Adipocyte (in vitro differentiated cells): ENCODE data around the gene HMCN2.

Experiments used
- DNase-seq: peaks from one replicate; pipeline ENCODE4 v3.0.0-alpha.2; 2015; ENCODE audit warnings: low read depth
- H3K27me3 ChIP-seq: replicated peaks from 2 replicates; pipeline ENCODE4 v1.7.0; 2013; ENCODE audit warnings: mild to moderate bottlenecking, low read length, moderate library complexity; ENCODE audit not compliant: control insufficient read depth, insufficient read depth
- H3K36me3 ChIP-seq: 2 replicates; pipeline ENCODE4 v1.7.0; 2013; ENCODE audit warnings: low read length, mild to moderate bottlenecking, moderate library complexity; ENCODE audit not compliant: control insufficient read depth, insufficient read depth, severe bottlenecking
- H3K4me1 ChIP-seq: 2 replicates; pipeline ENCODE4 v1.7.0; 2013; ENCODE audit warnings: mild to moderate bottlenecking, low read length, moderate library complexity; ENCODE audit not compliant: control insufficient read depth, insufficient read depth
- H3K4me3 ChIP-seq: 2 replicates; pipeline ENCODE4 v1.7.0; 2013; ENCODE audit warnings: mild to moderate bottlenecking, low read length, moderate library complexity
- H3K9ac ChIP-seq: 2 replicates; pipeline ENCODE4 v1.7.0; 2013; ENCODE audit warnings: mild to moderate bottlenecking, low read length, moderate library complexity
- H3K9me3 ChIP-seq: 2 replicates; pipeline ENCODE4 v1.7.0; 2013; ENCODE audit warnings: mild to moderate bottlenecking, low read length, moderate library complexity; ENCODE audit not compliant: control insufficient read depth

HMCN2 gene

GRCh38 chr9:130241198-130241535, 24.4 kb upstream of the HMCN2 start:
- no peaks in the 10 kb centered on the region for H3K36me3 ChIP-seq
- H3K27me3 ChIP-seq = no peaks in the 10 kb centered on the region
- DNase-seq = no peak
- no peaks in the 10 kb centered on the region for H3K9me3 ChIP-seq
- peaks cover 5% of the 10 kb centered on the region for H3K4me1 ChIP-seq
- H3K9ac ChIP-seq = no peak overlapping the region
- no peak overlapping the region for H3K4me3 ChIP-seq

- Histone ChIP-seq H3K9ac (no peak overlapping the region), H3K4me1 (peaks cover 5% of the 10 kb centered on the region), H3K4me3 (no peak overlapping the region), H3K9me3 (no peaks in the 10 kb centered on the region), H3K27me3 (no peaks in the 10 kb centered on the region), H3K36me3 (no peaks in the 10 kb centered on the region)
- no peak for DNase-seq
Measured at GRCh38 chr9:130242270-130243014, 23.1 kb upstream of the HMCN2 start.

DNA sequence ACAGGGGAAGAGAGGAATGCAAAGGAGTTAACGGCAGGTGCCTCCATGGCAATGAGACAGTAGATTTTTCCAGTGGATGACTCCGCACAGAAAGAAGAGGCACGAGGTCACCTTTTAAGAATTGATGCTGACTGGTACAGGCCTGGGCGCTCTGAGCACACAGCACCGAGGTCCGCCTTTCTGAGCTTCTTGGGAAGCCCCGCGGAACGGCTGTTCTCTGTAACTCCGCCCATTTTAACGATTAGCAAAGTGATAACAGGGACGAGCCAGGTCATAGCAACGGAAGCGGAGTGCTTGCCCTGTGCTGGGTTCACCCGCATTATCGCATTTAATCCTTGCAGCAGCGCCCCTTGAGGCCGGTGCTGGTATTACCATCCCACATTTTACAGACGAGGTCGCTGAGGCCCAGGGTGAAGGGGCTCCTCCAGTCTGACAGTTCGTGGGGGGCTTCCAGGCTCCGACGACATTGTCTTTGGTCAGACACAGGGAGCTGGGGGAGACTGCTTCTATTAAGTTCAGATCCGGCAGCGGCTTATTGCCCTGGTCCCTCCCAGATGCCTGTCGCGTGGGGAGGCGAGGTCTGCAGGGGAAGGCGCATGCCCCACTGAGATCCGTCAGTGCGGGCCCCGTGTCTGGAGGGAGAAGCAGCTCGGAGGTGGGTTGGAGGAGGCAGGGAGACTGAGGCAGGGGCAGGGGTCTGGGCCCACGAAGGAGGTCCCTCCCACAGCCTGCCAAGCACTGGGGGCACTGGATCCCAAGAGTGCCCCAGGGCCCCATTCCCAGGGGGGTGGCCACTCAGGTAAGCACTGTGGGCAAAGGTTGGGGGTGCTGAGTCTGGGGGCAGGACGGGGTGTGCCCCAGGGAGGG, 22.3 kb upstream of the HMCN2 start:
- DNase-seq = peak; percentile 83
- no peaks in the 10 kb centered on the region for H3K27me3 ChIP-seq
- H3K9ac ChIP-seq = no peak overlapping the region
- peaks cover 5% of the 10 kb centered on the region for H3K4me1 ChIP-seq
- H3K4me3 ChIP-seq = no peak overlapping the region
- H3K36me3 ChIP-seq = no peaks in the 10 kb centered on the region
- no peaks in the 10 kb centered on the region for H3K9me3 ChIP-seq

DNA sequence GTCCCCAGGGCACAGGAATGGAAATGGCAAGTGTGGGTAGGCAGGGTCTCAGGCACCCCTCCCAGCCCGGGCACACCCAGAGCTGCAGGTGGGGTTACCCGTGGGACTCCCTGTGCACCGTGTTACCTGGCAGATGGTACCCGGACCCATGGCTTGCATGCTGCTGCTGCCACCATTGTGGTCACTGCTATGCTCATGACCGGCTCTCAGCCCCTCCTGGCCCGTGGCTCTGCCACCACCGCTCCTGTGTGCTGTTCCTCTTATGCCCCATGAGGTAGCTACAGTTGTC, 21.7 kb upstream of the HMCN2 start:
- H3K9ac ChIP-seq = no peak overlapping the region

GRCh38 chr9:130244548-130245165, 20.9 kb upstream of the HMCN2 start:
- peaks cover 2% of the 10 kb centered on the region for H3K27me3 ChIP-seq
- H3K36me3 ChIP-seq = no peaks in the 10 kb centered on the region
- no peak overlapping the region for H3K9ac ChIP-seq
- H3K4me3 ChIP-seq = no peak overlapping the region
- no peaks in the 10 kb centered on the region for H3K9me3 ChIP-seq
- no peak for DNase-seq
- H3K4me1 ChIP-seq = peaks cover 5% of the 10 kb centered on the region

More for the DNA sequence above, 21.7 kb upstream of the HMCN2 start:
- no peaks in the 10 kb centered on the region for H3K36me3 ChIP-seq
- peaks cover 5% of the 10 kb centered on the region for H3K4me1 ChIP-seq
- DNase-seq = no peak
- no peaks in the 10 kb centered on the region for H3K27me3 ChIP-seq
- no peak overlapping the region for H3K4me3 ChIP-seq
- H3K9me3 ChIP-seq = no peaks in the 10 kb centered on the region

DNA sequence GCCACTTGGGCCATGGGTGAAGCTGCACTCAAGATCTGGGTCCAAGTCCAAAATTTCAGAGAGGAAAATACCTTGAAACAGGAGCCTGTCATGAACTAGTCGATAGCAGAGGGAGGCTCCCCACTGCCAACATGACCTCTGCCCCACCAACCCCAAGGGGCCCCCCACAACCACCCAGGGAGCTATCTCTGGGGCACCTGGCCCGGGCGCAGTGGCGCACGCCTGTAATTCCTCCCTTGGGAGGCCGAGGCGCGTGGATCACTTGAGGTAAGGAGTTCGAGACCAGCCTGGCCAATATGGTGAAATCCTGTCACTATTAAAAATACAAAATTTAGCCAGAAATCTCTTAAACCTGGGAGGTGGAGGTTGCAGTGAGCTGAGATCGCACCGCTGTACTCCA, 20.1 kb upstream of the HMCN2 start:
- Histone ChIP-seq H3K9ac (no peak overlapping the region), H3K9me3 (peaks cover 6% of the 10 kb centered on the region), H3K36me3 (no peaks in the 10 kb centered on the region), H3K27me3 (peaks cover 8% of the 10 kb centered on the region), H3K4me1 (peaks cover under 1% of the 10 kb centered on the region), H3K4me3 (no peak overlapping the region)
- DNase-seq = no peak

DNA sequence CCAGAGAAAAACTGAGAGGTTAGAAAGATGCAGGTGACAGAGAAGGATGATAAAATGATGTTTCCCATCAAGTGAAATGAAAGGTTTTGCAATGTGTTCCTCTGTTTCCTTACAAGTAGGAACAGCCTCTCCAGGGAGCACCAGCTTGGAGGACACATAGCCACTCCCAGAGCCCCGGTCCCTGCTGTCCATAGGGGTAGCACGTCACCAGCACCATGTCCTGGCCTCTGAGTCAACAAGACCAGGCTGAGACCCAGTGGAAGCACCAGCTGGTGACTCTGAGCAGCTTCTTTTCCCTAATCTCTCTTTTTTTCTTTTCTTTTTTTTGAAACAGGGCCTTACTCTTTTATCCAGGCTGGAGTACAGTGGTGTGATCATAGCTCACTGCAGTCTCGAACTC, 19.4 kb upstream of the HMCN2 start:
- H3K9ac ChIP-seq = no peak overlapping the region
- H3K4me3 ChIP-seq = no peak overlapping the region
- H3K9me3 ChIP-seq = peaks cover 12% of the 10 kb centered on the region
- H3K4me1 ChIP-seq = no peaks in the 10 kb centered on the region
- H3K27me3 ChIP-seq = peaks cover 14% of the 10 kb centered on the region
- H3K36me3 ChIP-seq = no peaks in the 10 kb centered on the region
- DNase-seq = no peak

DNA sequence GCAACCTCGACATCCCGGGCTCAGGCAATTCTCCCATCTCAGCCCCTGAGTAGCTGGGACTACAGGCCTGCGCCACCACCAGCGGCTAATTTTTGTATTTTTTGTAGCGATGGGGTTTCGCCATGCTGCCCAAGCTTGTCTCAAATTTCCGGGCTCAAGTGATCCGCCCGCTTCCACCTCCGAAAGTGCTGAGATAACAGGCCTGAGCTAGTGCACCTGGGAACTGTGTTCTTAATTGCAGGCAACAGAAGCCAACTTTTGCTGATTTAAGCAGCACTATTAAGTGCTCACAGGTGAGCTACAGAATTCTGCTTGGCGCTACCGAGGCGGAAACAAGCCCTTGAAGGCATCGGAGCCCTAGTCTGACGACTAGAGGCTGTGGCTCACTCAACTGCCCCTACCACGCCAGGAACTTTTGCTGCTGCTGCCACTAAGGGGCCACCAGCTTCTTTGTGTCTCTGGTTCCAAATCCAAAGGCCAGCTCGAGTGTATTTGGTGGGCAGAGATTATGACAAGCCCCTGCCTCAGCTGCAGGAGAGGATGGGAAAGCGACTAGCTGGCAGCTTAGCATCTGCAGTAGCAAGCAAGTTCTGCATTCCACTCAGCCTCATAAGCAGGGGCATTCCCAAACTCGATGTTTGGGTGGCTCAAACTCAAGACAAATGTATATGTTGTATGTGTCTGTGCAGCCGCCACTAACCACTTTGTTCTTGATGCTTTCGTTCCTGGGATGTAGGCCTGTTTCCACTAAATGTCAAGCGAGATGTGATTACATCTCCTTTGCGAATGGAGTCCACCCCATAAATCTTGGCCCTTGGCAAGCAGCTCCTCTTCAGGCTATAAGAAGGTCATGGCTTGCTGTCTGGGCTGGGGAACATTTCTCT, 10.6 kb upstream of the HMCN2 start:
- H3K36me3 ChIP-seq = no peaks in the 10 kb centered on the region
- no peak for DNase-seq

GRCh38 chr9:130255631-130256134, 9.9 kb upstream of the HMCN2 start:
- Histone ChIP-seq H3K9ac (no peak overlapping the region), H3K4me1 (no peaks in the 10 kb centered on the region), H3K4me3 (no peak overlapping the region), H3K9me3 (peaks cover 9% of the 10 kb centered on the region), H3K27me3 (peaks cover 24% of the 10 kb centered on the region), H3K36me3 (no peaks in the 10 kb centered on the region)
- no peak for DNase-seq

More for the DNA sequence above, 10.6 kb upstream of the HMCN2 start:
- Histone ChIP-seq H3K9ac (no peak overlapping the region), H3K9me3 (peaks cover 16% of the 10 kb centered on the region), H3K27me3 (peaks cover 29% of the 10 kb centered on the region), H3K4me3 (no peak overlapping the region), H3K4me1 (no peaks in the 10 kb centered on the region)

- Histone ChIP-seq H3K4me1 (peaks cover 3% of the 10 kb centered on the region), H3K9me3 (peaks cover 3% of the 10 kb centered on the region), H3K27me3 (peaks cover 18% of the 10 kb centered on the region), H3K4me3 (no peak overlapping the region), H3K36me3 (no peaks in the 10 kb centered on the region), H3K9ac (no peak overlapping the region)
- no peak for DNase-seq
Measured at GRCh38 chr9:130256644-130257043, 8.9 kb upstream of the HMCN2 start.
